A673 (cell line): ENCODE measurements around the gene GGPS1.

Experiments
- CTCF ChIP-seq: fragments of 300-800, 200-600 bp; sonication (generic); conservative IDR thresholded peaks from 2 replicates; pipeline ENCODE4 v1.5.1; 2017; ENCODE audit warnings: low read depth, mild to moderate bottlenecking, antibody characterized with exemption, low read length, moderate library complexity, mixed read lengths
- EZH2 ChIP-seq: fragments of 200-600 bp; sonication (generic); IDR thresholded peaks from 2 replicates; pipeline ENCODE4 v1.6.1; 2017; ENCODE audit warnings: borderline replicate concordance, low read depth, mild to moderate bottlenecking, mixed read lengths, antibody characterized with exemption, low read length; ENCODE audit not compliant: poor library complexity, severe bottlenecking

- no peak for TF ChIP-seq CTCF
- no peak for TF ChIP-seq EZH2
Measured at GRCh38 chr1:235280467-235280866, 47.9 kb upstream of the GGPS1 start.
